DND-41 (cell line): ENCODE results near the gene RPS3.

Source experiments
- EZH2 ChIP-seq: IDR thresholded peaks from 3 replicates; pipeline ENCODE4 v1.6.1; 2012; ENCODE audit warnings: borderline replicate concordance, low read depth, mild to moderate bottlenecking, moderate library complexity, low read length, inconsistent platforms; ENCODE audit not compliant: severe bottlenecking
- TF ChIP-seq, protein P1 (sequence below): IDR thresholded peaks from 2 replicates; pipeline ENCODE4 v1.5.1; 2012; ENCODE audit warnings: borderline replicate concordance, low read length, moderate library complexity, mild to moderate bottlenecking; ENCODE audit not compliant: poor library complexity, severe bottlenecking; ENCODE audit errors: extremely low read depth

DNA sequence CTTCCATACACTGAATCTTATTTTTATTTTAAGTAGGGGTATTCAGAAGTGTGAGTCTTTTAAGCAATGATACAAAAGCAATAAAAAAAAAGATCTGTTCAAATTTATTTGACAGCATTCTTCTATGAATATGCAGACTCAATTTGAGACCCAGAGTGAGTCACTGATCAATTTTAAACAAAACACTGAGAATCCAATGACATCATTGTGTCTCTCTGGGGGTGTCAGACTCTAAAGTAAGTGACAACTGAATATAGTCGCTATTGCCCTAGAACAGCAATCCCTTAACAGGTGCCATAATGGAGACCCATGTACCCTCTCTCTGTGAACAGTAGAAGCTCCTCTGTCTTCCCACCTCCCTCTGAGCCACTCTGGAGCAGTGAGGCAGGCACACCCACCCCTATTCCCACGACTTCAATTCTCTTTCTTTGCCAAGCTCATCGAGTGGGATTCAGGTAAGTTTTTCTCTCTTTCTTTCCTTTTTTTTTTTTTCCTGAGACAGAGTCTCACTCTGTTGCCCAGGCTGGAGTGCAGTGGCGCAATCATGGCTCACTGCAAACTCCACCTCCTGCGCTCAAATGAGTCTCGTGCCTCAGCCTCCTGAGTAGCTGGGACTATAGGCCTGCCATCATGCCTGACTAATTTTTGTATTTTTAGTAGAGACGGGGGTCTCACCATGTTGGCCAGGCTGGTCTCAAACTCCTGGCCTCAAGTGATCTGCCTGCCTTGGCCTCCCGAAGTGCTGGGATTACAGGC is 5.1 kb upstream of the RPS3 start:
- TF ChIP-seq, protein P1, sequence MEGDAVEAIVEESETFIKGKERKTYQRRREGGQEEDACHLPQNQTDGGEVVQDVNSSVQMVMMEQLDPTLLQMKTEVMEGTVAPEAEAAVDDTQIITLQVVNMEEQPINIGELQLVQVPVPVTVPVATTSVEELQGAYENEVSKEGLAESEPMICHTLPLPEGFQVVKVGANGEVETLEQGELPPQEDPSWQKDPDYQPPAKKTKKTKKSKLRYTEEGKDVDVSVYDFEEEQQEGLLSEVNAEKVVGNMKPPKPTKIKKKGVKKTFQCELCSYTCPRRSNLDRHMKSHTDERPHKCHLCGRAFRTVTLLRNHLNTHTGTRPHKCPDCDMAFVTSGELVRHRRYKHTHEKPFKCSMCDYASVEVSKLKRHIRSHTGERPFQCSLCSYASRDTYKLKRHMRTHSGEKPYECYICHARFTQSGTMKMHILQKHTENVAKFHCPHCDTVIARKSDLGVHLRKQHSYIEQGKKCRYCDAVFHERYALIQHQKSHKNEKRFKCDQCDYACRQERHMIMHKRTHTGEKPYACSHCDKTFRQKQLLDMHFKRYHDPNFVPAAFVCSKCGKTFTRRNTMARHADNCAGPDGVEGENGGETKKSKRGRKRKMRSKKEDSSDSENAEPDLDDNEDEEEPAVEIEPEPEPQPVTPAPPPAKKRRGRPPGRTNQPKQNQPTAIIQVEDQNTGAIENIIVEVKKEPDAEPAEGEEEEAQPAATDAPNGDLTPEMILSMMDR, result no peak
- TF ChIP-seq EZH2, result no peak
